ENCODE data around the gene CRYBB3. TPM values are rescaled to one million over a fixed set of nuclear protein-coding genes. Genes with fewer than 3 reads are reported as not detected.
"Not testable (repeated sequence)": the region's sequence is repeated elsewhere in the genome, so short reads cannot be mapped to it uniquely, and the experiment has no call there.

Gene CRYBB3
- total RNA-seq, 2 donors from 2014 or later: 0.80 TPM; not detected in 1

DNA sequence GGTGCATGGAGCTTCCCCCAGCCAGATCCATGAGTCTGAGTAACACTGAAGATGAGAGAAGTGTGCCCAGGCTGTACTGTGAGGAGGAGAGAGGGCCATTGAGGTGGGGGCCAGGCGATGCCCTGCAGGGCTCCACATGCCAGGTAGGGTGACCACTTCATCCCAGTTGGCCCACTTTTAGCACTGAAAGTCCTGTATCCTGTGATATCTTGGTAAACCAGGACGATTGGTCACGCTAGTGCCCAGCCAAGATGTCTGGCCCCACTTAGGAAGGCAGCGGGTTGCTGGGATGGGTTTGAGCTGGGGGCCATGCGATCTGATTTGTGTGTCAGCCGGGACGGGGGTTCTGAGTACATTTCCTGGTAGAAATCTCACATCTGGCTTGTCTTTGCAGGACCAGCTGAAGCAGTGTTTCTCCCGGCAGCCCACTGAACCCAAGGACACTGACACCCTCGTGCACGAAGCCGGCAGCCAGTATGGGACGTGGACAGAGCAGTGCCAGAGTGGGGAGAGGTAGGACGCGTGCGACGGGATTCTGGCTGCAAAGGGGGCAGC is 29.2 kb upstream of the CRYBB3 start:
- Mint-ChIP-seq H3K36me3 (no peaks in the 10 kb centered on the region), H3K27ac (peak overlapping the region; percentile 17 to 76), H3K9me3 (no peaks in the 10 kb centered on the region)
- no peak for ATAC-seq
- DNase-seq (ENCODE audit: low spot score in 2 of 2): no peak

DNA sequence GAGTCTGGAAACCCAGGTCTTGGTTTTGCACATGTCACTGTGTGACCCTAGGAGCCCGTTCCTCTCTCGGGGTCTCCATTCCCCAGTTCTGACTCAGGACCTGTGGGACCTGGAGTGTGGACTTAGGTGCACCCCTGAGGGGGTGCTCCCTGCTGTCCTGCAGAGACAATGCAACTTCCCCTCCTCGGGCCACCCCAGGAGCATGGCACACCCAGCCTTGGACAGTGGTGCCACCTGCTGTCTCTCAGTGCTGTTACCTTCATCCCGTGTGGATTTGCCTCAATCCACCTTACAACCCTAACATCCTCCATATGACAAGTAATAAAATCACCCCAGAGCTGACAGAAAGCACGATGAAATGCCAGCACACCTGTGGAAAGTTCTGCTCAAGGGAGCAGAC is 27.5 kb upstream of the CRYBB3 start:
- DNase-seq (ENCODE audit: low spot score in 2 of 2) (peak in 1 of 2 donors; percentile 13), ATAC-seq (peak; percentile 58 to 84)
- peaks cover 0 to under 1% of the 10 kb centered on the region in 2 donors for H3K36me3 Mint-ChIP-seq
- H3K27ac Mint-ChIP-seq: no peak overlapping the region
- H3K9me3 Mint-ChIP-seq: no peaks in the 10 kb centered on the region

DNA sequence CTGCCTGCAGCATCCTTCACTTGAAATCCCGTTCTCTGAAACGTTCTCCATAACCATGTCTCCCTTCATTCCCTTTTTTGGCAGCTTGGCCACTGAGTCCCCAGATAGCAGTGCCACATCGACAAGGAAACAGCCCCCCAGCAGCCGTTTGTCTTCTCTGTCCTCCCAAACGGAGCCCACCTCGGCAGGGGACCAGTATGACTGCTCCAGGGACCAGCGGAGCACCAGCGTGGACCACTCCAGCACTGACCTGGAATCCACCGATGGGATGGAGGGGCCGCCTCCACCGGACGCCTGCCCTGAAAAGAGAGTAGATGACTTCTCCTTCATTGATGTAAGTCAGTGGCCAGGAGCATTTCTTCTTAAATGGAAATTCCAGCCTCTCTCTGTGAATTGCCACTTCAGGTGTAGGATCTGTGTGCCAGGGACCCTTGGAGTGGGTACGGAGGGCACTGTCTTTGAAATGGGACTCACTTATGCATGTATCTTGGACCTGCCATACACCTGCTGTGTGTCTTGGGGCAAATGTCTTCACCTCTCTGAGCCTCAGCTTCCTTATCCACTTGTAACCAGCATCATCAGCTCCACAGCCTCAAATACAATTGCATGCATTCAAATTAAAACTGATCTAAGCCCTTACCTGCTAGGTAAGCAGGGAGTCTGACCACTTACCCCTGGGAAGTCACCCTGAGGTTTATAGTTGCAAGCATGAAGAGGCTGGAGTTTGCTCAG is 25.3 kb upstream of the CRYBB3 start:
- H3K9me3 Mint-ChIP-seq: peaks cover 0 to 2% of the 10 kb centered on the region in 2 donors
- H3K27ac Mint-ChIP-seq: no peak overlapping the region
- ATAC-seq (no peak), DNase-seq (ENCODE audit: low spot score in 2 of 2) (no peak)
- peaks cover 2 to 14% of the 10 kb centered on the region in 2 donors for H3K36me3 Mint-ChIP-seq

DNA sequence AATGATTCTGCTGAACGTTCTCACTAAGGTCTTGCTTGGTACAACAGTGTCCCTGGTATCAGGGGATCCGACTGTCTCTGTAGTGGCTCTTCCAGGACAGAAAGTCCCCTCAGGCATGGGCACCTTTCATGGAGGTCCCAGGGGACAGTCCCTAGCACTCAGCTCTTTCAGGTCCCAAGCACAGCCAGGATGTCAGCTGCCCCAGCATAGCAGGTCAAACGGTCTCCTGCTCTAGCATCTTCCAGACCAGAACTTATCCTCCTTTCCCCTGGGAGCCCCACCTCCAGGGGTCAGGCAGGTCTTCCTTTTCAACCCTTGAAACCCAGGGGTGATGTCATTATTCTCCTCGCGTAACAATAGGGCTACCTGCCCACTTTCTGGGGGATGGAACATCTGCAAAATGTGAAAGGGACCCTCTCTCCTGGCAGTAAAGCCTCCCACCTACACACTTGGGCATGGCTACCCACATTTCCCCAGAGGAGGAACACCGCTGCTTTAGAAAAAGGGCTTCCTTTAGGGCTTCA is 24.7 kb upstream of the CRYBB3 start:
- DNase-seq (ENCODE audit: low spot score in 2 of 2) (no peak), ATAC-seq (no peak)
- H3K9me3 Mint-ChIP-seq: peaks cover 0 to 8% of the 10 kb centered on the region in 2 donors
- peak overlapping the region in 1 of 2 donors; percentile 65 for H3K27ac Mint-ChIP-seq
- peaks cover 8 to 21% of the 10 kb centered on the region in 2 donors for H3K36me3 Mint-ChIP-seq

DNA sequence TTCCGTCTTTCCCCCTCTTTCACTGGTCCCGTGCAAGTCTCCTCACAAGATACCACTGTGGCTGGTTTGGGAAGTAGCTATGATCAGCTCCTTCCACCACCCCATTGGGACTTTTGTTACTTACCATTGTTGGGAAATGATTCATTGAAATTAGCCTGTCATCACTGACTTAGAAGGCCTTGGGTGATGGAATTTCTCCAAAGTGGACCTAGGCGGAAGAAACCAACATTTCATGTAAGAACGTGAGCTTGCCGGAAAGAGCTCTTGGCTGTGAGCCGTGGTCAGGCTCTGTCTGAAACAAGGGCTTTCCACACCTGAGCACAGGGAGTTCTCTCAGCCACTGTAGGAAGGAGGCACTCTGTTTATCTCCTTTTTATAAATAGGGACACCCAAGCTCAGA is 23.5 kb upstream of the CRYBB3 start:
- H3K36me3 Mint-ChIP-seq: peaks cover 9 to 22% of the 10 kb centered on the region in 2 donors
- ATAC-seq (no peak), DNase-seq (ENCODE audit: low spot score in 2 of 2) (no peak)
- H3K27ac Mint-ChIP-seq: no peak overlapping the region
- H3K9me3 Mint-ChIP-seq: peaks cover 0 to 9% of the 10 kb centered on the region in 2 donors

DNA sequence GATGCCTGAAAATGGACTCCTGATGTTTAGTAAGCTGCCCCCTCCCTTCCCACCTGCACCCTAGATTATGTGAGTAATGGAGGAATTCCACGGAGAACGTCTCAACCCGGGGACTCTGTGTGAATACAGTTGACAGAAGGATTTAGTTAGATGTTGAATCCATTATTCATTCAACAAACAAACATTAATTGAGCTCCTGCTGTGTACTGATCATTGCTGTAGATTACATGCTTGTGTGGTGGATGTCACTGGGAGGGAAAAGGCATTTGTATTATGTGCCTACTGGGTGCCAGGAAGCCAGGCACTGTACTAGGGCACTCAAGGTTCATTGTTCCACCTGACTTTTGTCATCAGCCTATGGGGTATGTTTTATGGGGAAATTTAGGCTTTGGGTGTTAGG is 22.9 kb upstream of the CRYBB3 start:
- no peak overlapping the region for H3K27ac Mint-ChIP-seq
- ATAC-seq: no peak
- peaks cover 0 to 9% of the 10 kb centered on the region in 2 donors for H3K9me3 Mint-ChIP-seq
- no peak for DNase-seq (ENCODE audit: low spot score in 2 of 2)
- peaks cover 9 to 22% of the 10 kb centered on the region in 2 donors for H3K36me3 Mint-ChIP-seq

DNA sequence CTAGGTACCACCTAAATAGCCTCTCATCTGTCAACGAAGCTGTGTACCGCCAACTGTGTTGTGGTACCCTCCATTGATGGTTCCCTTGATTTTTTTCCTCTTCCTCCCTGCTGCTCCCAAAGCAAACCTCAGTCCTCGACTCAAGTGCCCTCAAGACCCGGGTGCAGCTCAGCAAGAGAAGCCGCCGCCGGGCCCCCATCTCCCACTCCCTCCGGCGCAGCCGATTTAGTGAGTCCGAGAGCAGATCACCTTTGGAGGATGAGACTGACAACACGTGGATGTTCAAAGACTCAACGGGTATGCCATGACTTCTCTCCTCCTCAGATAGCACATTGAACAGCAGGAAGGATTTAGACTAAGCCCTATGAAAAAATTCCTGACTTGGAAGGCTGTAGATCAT is 22.4 kb upstream of the CRYBB3 start:
- peaks cover 0 to 9% of the 10 kb centered on the region in 2 donors for H3K9me3 Mint-ChIP-seq
- DNase-seq (ENCODE audit: low spot score in 2 of 2) (no peak), ATAC-seq (no peak)
- H3K36me3 Mint-ChIP-seq: peaks cover 9 to 22% of the 10 kb centered on the region in 2 donors
- no peak overlapping the region for H3K27ac Mint-ChIP-seq

DNA sequence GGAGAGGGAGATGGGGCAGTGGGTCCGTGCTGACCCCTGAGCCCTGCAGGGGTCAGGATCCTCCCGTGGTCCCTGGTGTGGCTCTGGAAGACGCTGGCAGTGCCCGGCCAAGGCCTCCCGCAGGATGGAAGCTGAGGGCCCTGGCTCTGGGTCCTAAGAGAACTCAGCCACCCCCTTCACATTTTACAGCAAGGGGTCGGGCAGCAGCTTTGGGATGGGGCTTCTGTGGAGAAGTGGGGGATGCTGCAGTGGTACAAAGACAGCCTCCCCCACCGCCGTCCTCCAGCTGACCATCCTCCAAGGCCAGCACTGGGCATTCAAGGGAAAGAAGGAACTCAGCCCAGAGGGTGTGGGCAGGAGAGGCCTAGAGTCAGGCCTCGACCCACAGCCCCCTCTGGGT is 21.8 kb upstream of the CRYBB3 start:
- Mint-ChIP-seq H3K9me3 (peaks cover 0 to 9% of the 10 kb centered on the region in 2 donors), H3K27ac (no peak overlapping the region), H3K36me3 (peaks cover 9 to 22% of the 10 kb centered on the region in 2 donors)
- DNase-seq (ENCODE audit: low spot score in 2 of 2) (no peak), ATAC-seq (no peak)

DNA sequence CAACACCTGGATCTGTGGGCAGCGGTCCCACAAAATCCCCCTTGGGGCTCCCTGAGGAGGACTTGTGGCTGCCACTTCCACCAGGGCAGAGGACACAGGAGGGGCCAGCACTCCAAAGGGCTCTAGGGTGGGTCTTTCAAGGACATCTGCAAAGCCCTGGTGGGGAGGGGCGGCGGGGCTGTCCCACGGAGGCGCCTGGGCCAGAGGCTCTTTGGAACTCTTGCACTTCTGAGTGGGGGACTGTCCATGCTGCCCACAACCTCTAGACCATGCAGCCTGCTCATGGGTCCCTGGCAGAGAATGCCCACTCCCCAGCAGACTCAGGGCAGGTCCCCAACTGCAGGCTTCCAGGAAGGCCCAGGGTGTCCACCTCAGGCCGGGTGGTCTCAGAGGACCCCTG is 21.3 kb upstream of the CRYBB3 start:
- not testable (repeated sequence) for H3K27ac Mint-ChIP-seq; DNase-seq (ENCODE audit: low spot score in 2 of 2); H3K9me3 Mint-ChIP-seq
- peaks cover 9 to 22% of the 10 kb centered on the region in 2 donors for H3K36me3 Mint-ChIP-seq
- peak in 1 of 2 donors; percentile 46 for ATAC-seq

DNA sequence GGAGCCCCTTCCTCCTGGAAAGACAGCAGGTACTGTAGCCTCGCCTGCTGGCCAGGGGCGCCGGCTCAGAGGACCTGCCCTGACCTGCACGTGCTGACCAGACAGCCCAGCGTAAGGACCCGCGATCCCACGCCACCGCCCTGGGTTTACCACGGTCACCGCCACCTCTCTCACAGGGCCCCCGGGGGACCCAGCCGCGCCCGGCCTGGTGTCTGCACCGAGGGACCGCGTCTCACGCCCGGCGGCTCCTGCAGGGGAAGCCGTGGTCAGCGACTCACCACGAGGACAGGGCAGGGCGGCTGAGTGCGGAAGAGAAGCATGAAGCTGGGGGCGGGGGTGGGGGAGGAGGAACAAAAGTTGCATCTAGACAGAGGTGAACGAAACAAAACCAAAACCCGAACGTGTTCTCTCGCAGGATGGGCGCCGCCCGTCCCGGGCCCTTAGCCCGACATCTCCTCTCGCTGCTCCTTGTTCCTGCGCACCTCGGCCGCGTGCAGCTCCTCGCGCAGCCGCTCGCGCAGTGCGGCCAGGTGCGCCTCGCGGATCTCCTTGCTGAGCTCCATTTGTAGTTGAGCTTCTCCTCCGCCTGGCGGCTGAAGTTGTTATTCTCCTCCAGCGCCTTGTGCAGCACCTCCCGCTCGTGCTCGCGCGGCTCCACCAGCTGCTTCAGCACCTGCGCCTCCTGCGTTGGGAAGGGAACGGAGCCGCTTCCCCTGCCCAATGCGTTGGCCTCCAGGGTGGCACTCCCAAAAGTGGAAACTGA is 20.6 kb upstream of the CRYBB3 start:
- not testable (repeated sequence) for DNase-seq (ENCODE audit: low spot score in 2 of 2); H3K9me3 Mint-ChIP-seq; H3K27ac Mint-ChIP-seq
- H3K36me3 Mint-ChIP-seq: peaks cover 9 to 22% of the 10 kb centered on the region in 2 donors
- peak; percentile 53 to 92 for ATAC-seq

DNA sequence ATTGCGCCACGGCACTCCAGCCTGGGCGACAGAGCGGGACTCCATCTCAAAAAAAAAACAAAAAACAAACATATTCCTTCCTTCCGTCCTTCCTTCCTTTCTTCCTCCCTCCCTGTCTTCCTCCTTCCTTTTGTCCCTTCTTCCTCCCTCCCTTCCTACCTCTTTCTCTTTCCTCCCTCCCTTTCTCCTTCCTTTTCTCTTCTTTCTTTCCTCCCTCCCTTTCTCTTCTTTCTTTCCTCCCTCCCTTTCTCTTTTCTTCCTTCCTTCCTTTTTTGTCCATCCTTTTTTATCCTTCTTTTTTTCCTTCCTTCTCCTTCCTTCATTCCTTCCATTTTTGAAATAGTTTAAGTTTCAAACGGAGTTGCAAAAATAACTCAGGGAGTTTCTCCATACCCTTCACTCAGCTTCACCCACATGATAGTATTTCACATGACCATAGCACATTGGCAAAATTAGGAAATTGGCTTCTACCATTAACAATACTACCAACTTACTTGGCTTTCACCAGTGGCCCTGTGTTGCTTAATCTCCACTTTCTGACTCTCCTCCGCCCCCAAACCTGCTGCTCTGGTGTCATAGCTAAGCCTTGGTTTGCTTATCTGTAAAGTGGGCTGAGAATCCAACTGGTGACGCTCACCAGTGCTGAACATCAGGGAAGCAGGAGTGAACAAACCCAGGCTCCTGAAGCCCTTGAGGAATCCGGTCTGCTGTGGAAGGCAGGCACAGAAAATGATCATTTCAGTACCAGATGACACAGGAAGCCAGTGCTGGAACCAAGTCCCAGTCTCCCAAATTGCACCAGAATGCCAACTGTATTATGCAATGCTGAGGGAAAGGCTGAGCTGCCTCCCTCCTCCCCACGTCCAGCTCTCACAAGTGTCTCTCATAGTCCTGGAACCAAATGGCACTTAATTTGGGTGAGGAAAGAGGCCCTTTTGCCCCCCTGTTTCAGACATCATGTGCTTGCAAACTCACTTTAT is 17.2 kb upstream of the CRYBB3 start:
- Mint-ChIP-seq H3K27ac (peak overlapping the region in 1 of 2 donors; percentile 34), H3K9me3 (peaks cover 0 to 9% of the 10 kb centered on the region in 2 donors), H3K36me3 (peaks cover 9 to 18% of the 10 kb centered on the region in 2 donors)
- DNase-seq (ENCODE audit: low spot score in 2 of 2): no peak
- no peak for ATAC-seq

DNA sequence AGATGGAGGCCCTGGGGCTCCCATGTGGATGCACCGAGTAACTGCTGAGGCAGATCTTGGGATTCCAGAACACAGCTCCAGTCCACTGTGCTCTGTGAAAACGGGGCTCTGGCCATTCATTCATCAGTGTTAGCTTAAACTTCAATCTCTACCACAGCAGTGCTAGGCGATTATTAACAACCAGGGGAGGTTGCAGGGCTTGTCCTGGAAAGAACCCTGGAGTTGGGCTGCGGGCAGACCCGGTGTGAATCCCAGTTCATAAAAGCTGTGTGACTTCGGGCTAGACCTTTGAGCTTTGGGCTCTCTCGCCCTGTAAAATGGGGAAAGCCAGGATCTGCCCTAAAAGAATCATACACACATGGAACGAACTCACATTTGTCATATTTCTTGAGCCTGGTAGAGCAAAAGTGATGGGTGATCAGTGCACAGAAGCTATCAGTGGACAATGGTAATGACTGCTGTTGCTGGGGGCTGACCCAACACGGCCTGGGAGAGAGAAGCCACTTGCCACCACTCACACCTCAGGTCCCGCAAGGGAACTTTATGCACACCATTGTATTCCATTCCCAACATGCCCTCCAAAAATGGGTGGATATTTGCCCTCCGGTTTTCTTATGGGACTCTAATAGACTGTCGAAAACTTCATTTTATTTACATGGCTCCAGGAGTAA is 15.6 kb upstream of the CRYBB3 start:
- DNase-seq (ENCODE audit: low spot score in 2 of 2) (no peak), ATAC-seq (no peak)
- Mint-ChIP-seq H3K36me3 (peaks cover 9 to 10% of the 10 kb centered on the region in 2 donors), H3K9me3 (peaks cover 0 to 9% of the 10 kb centered on the region in 2 donors), H3K27ac (no peak overlapping the region)

DNA sequence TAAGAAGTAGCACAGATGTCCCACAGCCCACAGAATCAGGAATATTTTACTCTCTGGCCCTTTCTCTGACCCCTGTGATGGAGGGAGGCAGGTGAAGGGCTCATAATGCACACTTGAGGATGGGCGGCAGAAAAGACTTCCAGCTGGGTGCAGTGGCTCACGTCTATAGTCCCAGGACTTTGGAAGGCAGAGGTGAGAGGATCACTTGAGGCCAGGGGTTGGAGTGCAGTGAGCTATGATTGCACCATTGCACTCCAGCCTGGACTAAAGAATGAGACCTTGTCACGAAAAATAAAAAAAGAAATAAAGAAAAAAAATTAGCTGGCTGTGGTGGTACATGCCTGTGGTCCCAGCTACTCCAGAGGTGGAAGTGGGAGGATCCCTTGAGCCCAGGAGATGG is 13.5 kb upstream of the CRYBB3 start:
- Mint-ChIP-seq H3K36me3 (no peaks in the 10 kb centered on the region), H3K27ac (peak overlapping the region in 1 of 2 donors; percentile 44), H3K9me3 (no peaks in the 10 kb centered on the region)
- DNase-seq (ENCODE audit: low spot score in 2 of 2) (no peak), ATAC-seq (no peak)

DNA sequence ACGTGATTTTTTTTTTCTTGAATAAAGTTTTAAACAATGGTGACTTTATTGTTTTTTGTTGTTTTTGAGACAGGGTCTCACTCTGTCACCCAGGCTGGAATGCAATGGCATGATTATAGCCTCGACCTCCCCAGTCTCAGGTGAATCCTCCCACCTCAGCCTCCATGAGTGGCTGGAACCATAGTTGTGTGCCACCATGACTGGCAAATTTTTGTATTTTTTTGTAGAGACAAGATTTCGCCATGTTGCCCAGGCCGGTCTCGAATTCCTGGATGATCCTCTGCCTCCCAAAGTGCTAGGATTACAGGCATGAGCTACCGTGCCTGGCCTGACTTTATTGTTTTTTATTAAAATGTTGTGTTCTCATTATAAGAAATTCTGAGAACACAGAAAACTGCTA is 12.2 kb upstream of the CRYBB3 start:
- ATAC-seq (no peak), DNase-seq (ENCODE audit: low spot score in 2 of 2) (no peak)
- Mint-ChIP-seq H3K27ac (no peak overlapping the region), H3K36me3 (no peaks in the 10 kb centered on the region), H3K9me3 (no peaks in the 10 kb centered on the region)

DNA sequence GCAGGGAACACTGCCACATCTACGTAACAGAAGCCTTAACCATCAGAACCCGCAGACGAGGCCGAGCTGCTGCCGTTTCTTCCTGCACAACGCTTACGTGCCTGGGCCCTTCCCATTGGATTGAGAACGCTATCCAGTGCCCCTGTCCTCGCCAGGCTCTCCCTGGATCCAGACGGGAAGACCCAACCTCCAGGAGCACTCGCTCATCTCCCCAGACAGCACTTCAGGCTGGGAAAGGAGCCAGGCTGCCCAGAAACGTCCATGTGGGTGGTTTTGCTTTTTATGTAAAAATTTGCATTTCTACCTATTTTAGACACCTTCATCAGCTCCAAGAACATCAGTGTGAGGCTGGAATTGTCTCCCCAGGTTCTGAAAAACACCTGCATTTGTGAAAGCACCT is 7.3 kb upstream of the CRYBB3 start:
- no peak for ATAC-seq
- H3K36me3 Mint-ChIP-seq: no peaks in the 10 kb centered on the region
- H3K27ac Mint-ChIP-seq: no peak overlapping the region
- no peaks in the 10 kb centered on the region for H3K9me3 Mint-ChIP-seq
- DNase-seq (ENCODE audit: low spot score in 2 of 2): no peak

DNA sequence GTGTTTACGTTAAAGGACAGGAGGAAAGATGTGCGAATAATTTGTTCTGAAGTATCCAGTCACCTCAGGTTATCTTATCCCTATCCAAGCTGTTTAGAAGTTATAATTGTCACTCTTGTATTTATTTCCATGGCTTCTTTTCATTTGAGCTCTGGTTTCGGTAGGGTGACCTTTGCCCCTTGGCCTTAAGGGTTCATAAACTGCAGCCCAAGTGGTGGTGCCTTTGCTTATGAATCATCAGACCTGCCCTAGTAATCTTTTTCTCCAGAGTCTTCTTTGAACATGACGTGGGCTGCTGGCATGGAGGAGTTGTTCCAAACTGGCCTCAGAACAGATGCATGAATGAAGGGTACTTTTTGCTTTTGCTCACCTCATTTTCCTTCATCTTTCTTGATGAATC is 6.5 kb upstream of the CRYBB3 start:
- Mint-ChIP-seq H3K9me3 (no peaks in the 10 kb centered on the region), H3K36me3 (no peaks in the 10 kb centered on the region), H3K27ac (no peak overlapping the region)
- no peak for DNase-seq (ENCODE audit: low spot score in 2 of 2)
- ATAC-seq: no peak
